Neural progenitor cell (in vitro differentiated cells): ENCODE results near the gene ZNF408. TPM values are rescaled to one million over a fixed set of nuclear protein-coding genes. Genes with fewer than 3 reads are reported as not detected.

Experiments used
- DNase-seq: peaks from one replicate; pipeline ENCODE4 v3.0.0-alpha.2; 2016; ENCODE audit warnings: low spot score
- H2AFZ ChIP-seq: fragments of 200-600 bp; sonication (generic); replicated peaks from 2 replicates; pipeline ENCODE4 v1.6.1; 2016; ENCODE audit warnings: antibody characterized with exemption
- H3F3A ChIP-seq: fragments of 200-600 bp; sonication (generic); 2 replicates; pipeline ENCODE4 v1.6.1; 2016; ENCODE audit warnings: antibody characterized with exemption, low read depth
- H3K27ac ChIP-seq: fragments of 200-600 bp; sonication (generic); 2 replicates; pipeline ENCODE4 v1.5.1; 2016; ENCODE audit warnings: mild to moderate bottlenecking
- H3K27me3 ChIP-seq: fragments of 200-600 bp; sonication (generic); 2 replicates; pipeline ENCODE4 v1.6.1; 2016; ENCODE audit warnings: mild to moderate bottlenecking, moderate library complexity
- H3K36me3 ChIP-seq: fragments of 200-600 bp; sonication (generic); 2 replicates; pipeline ENCODE4 v1.5.1; 2016
- H3K4me1 ChIP-seq: fragments of 200-600 bp; sonication (generic); 2 replicates; pipeline ENCODE4 v1.6.1; 2016; ENCODE audit warnings: mixed run types
- H3K4me2 ChIP-seq: fragments of 200-600 bp; sonication (generic); 2 replicates; pipeline ENCODE4 v1.6.1; 2016
- H3K4me3 ChIP-seq: fragments of 200-600 bp; sonication (generic); 2 replicates; pipeline ENCODE4 v1.5.1; 2016
- H3K79me2 ChIP-seq: fragments of 200-600 bp; sonication (generic); 2 replicates; pipeline ENCODE4 v1.6.1; 2016; ENCODE audit warnings: low read depth
- H3K9ac ChIP-seq: fragments of 200-600 bp; sonication (generic); 2 replicates; pipeline ENCODE4 v1.6.1; 2016
- H3K9me3 ChIP-seq: fragments of 200-600 bp; sonication (generic); 2 replicates; pipeline ENCODE4 v1.5.1; 2016; ENCODE audit warnings: low read depth
- H4K20me1 ChIP-seq: fragments of 200-600 bp; sonication (generic); 2 replicates; pipeline ENCODE4 v1.6.1; 2016; ENCODE audit warnings: low read depth
- H3K27ac Mint-ChIP-seq: 3 replicates; pipeline ENCODE4 v1.8.0; 2021; ENCODE audit warnings: mixed read lengths
- H3K27me3 Mint-ChIP-seq: 2 replicates; pipeline ENCODE4 v1.8.0; 2022; ENCODE audit warnings: low read depth, mild to moderate bottlenecking, inconsistent platforms, moderate library complexity, mixed read lengths; ENCODE audit not compliant: insufficient read depth
- H3K36me3 Mint-ChIP-seq: 3 replicates; pipeline ENCODE4 v1.8.0; 2021; ENCODE audit warnings: mixed read lengths
- H3K4me1 Mint-ChIP-seq: 3 replicates; pipeline ENCODE4 v1.8.0; 2021; ENCODE audit warnings: mixed read lengths
- H3K4me3 Mint-ChIP-seq: 3 replicates; pipeline ENCODE4 v1.8.0; 2021; ENCODE audit warnings: mild to moderate bottlenecking, moderate library complexity, mixed read lengths
- H3K9me3 Mint-ChIP-seq: 3 replicates; pipeline ENCODE4 v1.8.0; 2020; ENCODE audit warnings: mixed read lengths
- CTCF ChIP-seq: fragments of 200-600 bp; sonication (generic); IDR thresholded peaks from 2 replicates; pipeline ENCODE4 v1.5.1; 2017; ENCODE audit warnings: antibody characterized with exemption, mild to moderate bottlenecking
- EZH2 ChIP-seq: fragments of 200-600 bp; sonication (generic); IDR thresholded peaks from 2 replicates; pipeline ENCODE4 v1.6.1; 2017; ENCODE audit warnings: antibody characterized with exemption, mild to moderate bottlenecking, moderate library complexity
- EZH2phosphoT487 ChIP-seq: fragments of 200-600 bp; sonication (generic); IDR thresholded peaks from 2 replicates; pipeline ENCODE4 v1.6.1; 2017; ENCODE audit warnings: antibody characterized with exemption
- total RNA-seq: library from RNA; depleted of rRNA; stranded (reverse); fragments of >200 nt; gene quantifications from 2 replicates; pipeline ENCODE4 v1.2.3, GENCODE V29; 2015; ENCODE audit warnings: low replicate concordance

Gene ZNF408
- total RNA-seq, 1 donor from 2014 or later = 2.8 TPM

- no peak overlapping the region for H2AFZ ChIP-seq
- Mint-ChIP-seq H3K27ac (no peak overlapping the region), H3K27me3 (no peaks in the 10 kb centered on the region), H3K4me3 (no peak overlapping the region), H3K36me3 (peaks cover 28% of the 10 kb centered on the region), H3K9me3 (no peaks in the 10 kb centered on the region), H3K4me1 (peaks cover 3% of the 10 kb centered on the region)
- no peak overlapping the region for H3K9ac ChIP-seq
- H3K36me3 ChIP-seq = no peaks in the 10 kb centered on the region
- no peak for DNase-seq
- no peaks in the 10 kb centered on the region for H3K27me3 ChIP-seq
- H3K79me2 ChIP-seq = no peaks in the 10 kb centered on the region
- no peaks in the 10 kb centered on the region for H4K20me1 ChIP-seq
- no peak overlapping the region for H3K27ac ChIP-seq
- no peak for TF ChIP-seq EZH2phosphoT487
- TF ChIP-seq CTCF = no peak
- TF ChIP-seq EZH2 = no peak
- H3K4me1 ChIP-seq = no peaks in the 10 kb centered on the region
- no peaks in the 10 kb centered on the region for H3K9me3 ChIP-seq
- no peaks in the 10 kb centered on the region for H3F3A ChIP-seq
- no peak overlapping the region for H3K4me3 ChIP-seq
- H3K4me2 ChIP-seq = no peak overlapping the region
Observed at GRCh38 chr11:46665356-46665755, 35.5 kb upstream of the ZNF408 start.

GRCh38 chr11:46666516-46666915, 34.3 kb upstream of the ZNF408 start:
- Mint-ChIP-seq H3K4me3 (no peak overlapping the region), H3K27ac (no peak overlapping the region), H3K27me3 (no peaks in the 10 kb centered on the region), H3K9me3 (no peaks in the 10 kb centered on the region), H3K4me1 (peaks cover 3% of the 10 kb centered on the region), H3K36me3 (peaks cover 28% of the 10 kb centered on the region)
- Histone ChIP-seq H4K20me1 (no peaks in the 10 kb centered on the region), H3K36me3 (no peaks in the 10 kb centered on the region), H3K4me2 (no peak overlapping the region), H2AFZ (no peak overlapping the region), H3K79me2 (no peaks in the 10 kb centered on the region), H3K9ac (no peak overlapping the region), H3F3A (no peaks in the 10 kb centered on the region), H3K27ac (no peak overlapping the region), H3K9me3 (no peaks in the 10 kb centered on the region), H3K4me1 (no peaks in the 10 kb centered on the region), H3K4me3 (no peak overlapping the region), H3K27me3 (no peaks in the 10 kb centered on the region)
- no peak for DNase-seq
- TF ChIP-seq EZH2phosphoT487 = no peak
- no peak for TF ChIP-seq CTCF
- TF ChIP-seq EZH2 = no peak

- no peak overlapping the region for H3K27ac Mint-ChIP-seq
Observed at GRCh38 chr11:46667043-46667481, 33.8 kb upstream of the ZNF408 start.

More at GRCh38 chr11:46667043-46667481, 33.8 kb upstream of the ZNF408 start:
- Histone ChIP-seq H3K9ac (no peak overlapping the region), H4K20me1 (no peaks in the 10 kb centered on the region), H2AFZ (no peak overlapping the region), H3K9me3 (no peaks in the 10 kb centered on the region), H3K36me3 (no peaks in the 10 kb centered on the region), H3F3A (no peaks in the 10 kb centered on the region), H3K27me3 (no peaks in the 10 kb centered on the region), H3K4me2 (no peak overlapping the region), H3K4me1 (no peaks in the 10 kb centered on the region), H3K27ac (no peak overlapping the region), H3K79me2 (no peaks in the 10 kb centered on the region), H3K4me3 (no peak overlapping the region)
- Mint-ChIP-seq H3K9me3 (no peaks in the 10 kb centered on the region), H3K36me3 (peaks cover 32% of the 10 kb centered on the region), H3K4me1 (peaks cover 3% of the 10 kb centered on the region), H3K4me3 (no peak overlapping the region), H3K27me3 (no peaks in the 10 kb centered on the region)
- DNase-seq = no peak
- no peak for TF ChIP-seq CTCF
- no peak for TF ChIP-seq EZH2
- no peak for TF ChIP-seq EZH2phosphoT487
